ENCODE results near the gene PPM1H.
"Not testable (repeated sequence)": the region's sequence is repeated elsewhere in the genome, so short reads cannot be mapped to it uniquely, and the experiment has no call there.

The PPM1H gene

DNA sequence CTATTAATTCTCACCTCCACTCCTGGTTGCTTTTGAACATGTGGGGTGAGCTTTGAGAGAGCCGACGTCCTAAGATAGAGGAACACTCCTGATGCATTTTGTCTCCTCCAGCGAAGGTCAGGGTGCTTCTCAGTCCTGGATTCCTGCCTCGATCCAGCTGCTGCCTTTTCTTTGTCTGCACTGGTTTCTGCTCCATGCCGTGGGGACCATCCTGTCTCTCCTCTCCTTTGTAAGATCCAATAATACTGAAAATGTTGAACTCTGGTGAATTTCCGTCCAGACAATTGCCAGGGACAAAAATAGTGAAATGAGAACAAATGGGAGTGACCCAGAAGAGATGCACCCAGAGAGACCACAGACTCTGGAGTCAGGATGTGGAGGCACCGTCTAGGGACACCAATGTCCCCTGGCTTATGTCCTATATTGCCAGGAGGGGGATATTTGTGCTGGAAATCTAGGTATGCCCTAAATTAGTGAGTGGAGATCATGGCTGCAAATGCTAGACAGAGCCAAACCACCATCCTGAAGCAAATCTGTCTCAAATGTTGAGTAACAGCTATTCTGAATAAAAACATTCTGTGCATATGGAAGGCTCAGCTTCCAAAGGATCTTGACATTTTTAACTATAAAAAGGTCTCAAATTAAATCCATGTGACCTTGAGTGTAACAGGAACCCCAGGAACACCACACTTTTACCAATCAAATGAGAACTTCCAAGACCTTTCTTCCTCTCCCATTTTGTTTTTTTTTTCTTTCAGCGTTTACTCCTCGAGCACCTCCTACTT lies 170.9 kb downstream of the PPM1H start:
- no peak for DNase-seq

DNA sequence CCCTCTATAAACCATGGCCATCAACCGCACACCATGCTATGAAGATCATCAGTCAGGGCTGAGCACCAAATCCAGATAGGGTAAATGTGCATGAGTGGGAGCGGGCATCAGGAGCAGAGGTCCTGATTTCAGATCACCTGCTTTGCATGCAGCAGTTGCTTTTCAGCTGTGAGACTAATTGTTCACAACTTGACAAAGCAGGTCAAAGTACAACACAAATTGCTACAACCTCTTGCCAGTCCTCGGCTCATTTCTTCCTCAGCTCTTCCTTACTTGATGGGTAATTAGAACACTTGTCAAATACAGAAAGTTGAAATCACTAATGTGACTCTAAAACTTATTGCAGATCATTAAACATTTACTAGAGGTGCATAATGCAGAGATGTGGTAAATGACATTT lies 171.6 kb downstream of the PPM1H start:
- DNase-seq = no peak

DNA sequence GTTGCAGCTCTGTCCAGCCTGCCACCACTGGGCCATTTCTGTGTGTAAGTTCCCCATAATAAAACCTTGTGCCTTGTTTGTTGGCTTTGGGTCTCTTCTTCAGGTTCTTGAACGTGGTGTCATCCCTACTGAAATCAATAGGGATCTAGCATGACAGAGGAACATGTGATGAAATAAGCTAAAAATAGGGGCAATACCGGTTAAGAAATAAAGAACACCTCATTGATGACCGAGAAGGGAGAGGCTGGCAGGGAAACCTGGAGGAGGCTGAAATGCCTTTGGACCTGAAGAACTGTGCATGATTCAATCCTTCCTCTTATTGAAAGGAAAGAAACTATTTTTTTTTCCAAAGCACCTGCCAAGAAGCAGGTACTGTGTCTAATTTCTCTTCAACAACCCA lies 172.3 kb downstream of the PPM1H start:
- DNase-seq = no peak

DNA sequence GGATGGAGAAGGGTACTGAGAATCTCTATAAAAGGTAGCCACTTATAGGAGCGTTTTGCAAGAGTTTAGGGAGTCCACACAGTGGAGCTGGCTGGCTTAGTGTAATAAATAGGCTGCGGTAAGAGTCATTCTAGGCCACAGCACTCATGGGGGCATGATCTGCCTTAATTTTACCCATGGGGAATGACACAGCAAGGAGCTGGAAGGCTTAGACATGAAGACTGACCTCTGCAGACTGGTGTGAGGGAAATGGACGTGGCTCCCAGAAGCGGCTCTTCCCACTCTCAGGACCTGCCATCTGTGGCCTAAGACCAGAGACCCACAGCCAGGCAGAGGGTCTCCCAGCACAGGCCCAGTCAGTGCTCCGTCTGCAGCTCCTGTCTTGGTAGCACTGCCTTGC lies 173.3 kb downstream of the PPM1H start:
- DNase-seq = no peak

DNA sequence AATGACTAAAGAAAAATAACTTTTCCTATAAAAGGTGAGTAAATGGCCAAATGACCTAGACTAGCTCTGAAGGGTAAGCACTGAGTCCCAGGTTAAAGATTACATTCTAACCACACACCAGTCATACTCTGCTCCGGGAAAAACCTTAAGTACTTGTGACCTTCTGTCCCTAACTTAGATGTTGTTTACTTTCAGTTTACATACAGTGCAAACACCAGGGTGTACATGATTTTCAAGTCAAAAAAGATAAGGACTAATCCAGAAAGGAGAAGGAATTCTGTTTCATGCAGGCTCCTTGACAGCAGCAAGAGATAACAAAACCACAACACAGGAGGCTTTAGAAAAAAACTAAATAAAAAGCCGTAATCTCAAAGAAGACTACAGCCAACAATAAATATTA lies 174.2 kb downstream of the PPM1H start:
- DNase-seq = no peak

DNA sequence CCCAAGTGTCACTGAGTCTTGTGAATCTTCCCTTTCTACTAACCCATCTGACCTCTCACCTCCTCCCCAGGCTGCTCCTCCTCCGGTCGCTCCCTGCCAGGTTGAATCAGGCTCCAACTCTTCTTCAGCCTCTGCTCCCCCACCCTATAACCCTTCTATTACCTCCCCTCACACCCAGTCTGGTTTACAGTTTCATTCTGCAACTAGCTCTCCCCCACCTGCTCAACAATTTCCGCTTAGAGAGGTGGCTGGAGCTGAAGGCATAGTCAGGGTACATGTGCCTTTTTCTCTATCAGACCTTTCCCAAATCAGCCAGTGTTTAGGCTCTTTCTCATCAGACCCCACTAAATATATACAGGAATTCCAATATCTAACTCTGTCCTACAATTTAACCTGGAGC lies 174.6 kb downstream of the PPM1H start:
- DNase-seq = not testable (repeated sequence)

DNA sequence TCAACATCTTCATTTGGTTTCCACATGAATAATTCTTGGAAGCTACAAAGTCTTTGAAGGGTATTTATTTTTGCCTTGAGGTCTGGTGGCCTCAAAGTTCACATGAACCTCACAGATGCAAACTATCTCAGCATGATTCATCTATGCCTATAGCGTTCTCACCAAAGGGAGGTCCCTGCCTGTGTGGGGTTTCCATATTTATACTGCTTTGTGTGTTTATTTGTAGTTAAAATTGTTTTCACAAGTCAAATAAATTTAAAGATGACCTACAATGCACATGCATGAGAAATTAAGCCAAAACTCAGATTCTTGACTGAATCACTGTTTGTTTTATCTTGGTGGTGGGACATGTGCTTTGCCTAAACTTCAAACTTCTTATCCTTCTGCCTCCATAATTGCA lies 176.7 kb downstream of the PPM1H start:
- DNase-seq = no peak

DNA sequence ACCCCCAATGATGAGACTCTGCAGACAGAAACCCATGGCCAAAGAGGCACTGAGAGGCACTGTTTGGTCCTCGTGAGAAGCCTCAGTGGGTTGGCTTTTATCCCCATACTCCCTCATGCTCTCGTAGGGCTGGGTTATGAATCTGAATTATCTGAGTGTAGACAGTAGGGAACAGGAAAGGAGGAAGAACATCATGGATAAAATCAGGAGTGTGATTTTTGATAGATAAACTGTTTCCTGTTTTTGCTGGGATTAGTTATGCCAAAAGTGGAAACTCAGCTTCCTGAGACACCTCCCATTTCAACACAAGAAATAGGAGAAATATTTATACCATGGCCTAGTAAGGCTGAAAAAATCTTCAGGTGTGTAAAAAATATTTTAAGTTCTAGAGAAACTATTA lies 177.9 kb downstream of the PPM1H start:
- no peak for DNase-seq

DNA sequence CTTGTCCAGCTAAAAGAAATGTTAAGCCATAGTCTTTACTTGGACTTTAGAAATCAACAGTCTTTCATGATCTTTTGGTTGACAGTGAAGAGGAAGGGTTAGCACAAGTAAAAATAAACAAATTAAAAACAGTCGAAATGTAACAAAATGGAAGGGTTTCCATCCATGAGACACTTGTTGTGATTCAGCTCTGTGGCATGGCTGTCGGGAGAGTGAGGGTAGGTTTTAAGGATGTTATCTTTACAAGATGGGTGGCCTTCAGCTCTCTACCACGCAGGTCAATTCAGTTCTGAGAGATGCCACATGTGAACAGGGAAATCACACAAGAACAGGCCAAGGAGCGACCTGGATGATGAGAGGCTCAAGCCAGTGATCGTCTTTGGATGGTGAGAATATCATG lies 180.2 kb downstream of the PPM1H start:
- DNase-seq = no peak

DNA sequence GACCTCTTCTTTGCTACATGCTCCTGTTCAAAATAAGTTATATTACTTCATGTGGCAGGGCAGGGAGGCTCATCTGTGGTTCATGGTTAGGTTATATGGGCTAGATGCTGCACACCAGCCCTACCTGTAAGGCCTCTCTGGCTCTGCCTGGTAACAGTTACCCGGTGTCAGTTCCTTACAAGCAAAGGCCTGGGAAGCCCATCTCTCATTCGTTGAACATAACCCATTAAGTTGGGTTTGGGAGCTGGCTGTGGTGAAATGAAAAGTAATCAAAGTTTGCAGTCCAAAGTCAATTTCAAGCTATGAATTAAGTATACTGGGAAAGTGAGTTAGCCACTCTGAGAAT lies 183.2 kb downstream of the PPM1H start:
- DNase-seq = no peak

DNA sequence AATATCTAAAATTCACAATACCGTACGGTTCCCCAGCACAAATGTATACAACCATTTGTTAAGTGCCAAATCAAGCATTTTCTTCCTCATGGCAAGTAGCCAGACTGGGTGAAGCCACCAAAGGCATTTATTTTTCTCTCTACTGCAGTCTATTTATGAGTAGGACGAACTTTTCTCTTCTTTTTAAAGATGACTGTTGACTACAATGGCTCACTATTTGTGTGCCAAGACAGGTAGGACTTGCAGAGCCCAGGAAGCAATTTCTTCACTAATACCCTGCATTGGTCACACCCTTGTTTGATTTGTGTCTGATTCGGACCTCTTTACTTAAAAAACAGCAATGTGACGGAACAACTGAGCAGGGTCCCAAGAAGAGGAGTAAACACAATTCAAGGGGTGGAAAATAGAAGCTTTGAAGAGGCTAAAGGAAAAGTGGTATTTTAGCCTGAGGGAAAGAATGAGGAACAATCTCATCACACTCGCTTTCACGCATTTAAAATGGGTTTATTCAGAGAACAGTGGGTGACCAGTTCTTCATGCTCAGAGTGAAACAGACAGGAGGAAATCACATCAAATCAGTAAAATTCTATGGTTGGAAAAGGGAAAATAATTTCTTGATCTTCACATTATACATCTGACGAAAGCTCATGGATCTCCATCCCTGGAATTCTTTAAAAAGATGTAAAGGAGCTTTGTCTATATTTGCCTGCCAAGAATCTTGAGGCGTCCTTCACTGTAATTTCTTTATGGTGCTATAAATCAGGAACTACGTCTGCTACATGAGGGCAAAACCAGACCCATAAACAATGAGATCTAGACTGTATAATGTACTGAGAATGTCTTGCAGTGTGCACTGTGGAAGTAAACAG lies 183.8 kb downstream of the PPM1H start:
- no peak for DNase-seq

DNA sequence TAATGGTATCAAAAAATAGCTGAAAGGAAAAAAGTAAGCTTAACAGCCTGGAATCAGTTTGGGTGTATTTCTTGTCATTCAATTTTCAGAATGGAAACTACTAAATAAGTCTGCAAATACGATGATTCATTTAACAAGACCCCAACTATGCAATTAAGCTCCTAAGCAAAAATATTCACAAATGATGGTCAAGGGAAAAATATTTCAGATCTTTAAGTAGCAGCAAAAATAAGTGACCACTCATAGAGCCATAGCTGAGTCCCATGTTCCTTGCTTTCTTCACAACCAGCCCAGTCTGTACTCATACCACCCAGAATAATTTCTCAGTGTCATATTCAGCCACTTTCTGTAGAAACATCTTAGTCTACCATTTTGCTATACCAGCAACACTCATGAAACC lies 185.4 kb downstream of the PPM1H start:
- DNase-seq = no peak

DNA sequence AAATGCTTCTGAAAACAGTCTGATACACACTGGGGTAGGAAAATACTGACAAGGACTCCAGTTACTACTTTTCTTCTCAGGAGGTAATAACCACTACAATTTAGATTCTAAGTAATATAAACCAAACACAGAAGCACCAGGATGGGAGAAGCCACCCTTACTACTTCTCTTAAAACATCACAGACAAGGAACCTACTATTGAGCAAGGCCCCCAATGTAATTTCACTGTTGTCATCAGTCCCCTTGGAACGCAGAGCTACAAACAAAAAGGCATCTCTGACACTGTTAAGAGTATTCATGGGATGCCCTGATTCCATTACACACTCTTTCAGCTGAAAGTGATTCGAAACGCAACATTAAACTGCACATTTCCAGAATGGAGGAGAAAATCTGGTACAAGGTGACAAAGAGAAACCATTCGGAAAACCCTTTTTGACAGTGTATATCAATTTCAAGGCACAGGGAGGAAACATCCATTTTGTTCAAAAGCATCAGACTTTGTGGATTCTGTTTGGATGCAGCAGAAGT lies 185.9 kb downstream of the PPM1H start:
- peak in 3 of 4 experiments; percentile 20 to 53 (median 43) for DNase-seq

DNA sequence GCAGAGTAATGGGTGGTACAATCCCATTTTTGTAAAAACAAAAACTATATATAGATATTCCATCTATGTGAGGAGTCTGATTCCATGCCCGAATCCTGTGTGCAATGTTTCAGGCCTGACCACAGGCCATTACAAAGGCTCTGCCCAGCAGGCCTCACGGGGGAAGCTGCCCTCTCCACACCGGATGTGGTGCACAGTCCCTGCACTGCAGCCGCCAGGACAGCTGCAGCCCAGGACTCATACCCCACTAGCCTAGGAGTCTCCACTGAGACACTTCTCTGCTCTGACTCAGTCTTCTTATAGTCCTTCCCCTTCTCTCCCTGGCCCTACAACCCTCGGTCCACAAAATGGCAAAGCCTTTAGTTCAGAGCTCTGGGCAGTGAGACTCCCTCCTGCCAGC lies 190.4 kb downstream of the PPM1H start:
- peak; percentile 82 to 92 (median 87) for DNase-seq

DNA sequence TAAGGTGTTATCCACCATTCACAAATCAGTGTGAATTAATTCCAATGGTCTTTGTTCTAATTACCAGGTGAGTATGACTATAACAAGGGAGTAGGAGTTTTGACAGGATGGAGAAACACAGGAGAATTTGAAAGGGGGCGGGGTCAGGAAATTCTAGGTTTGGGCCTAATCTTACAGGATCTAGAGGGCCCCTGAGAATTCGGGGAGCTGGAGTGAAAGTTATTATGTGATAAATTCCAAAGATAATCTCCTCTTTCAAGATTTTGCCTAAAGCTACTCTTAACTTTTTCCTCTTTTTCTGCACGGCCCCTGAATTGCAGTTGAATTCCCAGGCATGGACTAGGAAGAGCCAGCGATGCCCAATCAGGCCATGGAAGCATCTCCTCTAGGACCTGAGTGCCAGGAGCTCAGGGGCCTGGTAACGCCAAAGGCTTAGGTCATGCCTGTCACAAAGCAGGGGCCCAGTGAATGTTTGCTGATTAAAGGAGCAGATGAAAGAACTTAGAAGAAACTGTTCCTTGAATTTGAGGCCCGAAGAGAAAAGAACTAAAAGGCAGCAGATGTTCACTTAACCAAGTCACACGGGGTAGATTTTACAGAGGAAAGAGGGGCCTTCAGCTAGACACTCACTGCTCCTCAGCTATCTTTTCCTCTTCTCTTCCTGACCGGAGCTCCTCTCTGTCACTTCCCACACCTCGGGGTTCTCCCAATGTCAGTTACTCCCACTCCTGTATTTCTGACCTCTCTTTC lies 195.5 kb downstream of the PPM1H start:
- DNase-seq = no peak

DNA sequence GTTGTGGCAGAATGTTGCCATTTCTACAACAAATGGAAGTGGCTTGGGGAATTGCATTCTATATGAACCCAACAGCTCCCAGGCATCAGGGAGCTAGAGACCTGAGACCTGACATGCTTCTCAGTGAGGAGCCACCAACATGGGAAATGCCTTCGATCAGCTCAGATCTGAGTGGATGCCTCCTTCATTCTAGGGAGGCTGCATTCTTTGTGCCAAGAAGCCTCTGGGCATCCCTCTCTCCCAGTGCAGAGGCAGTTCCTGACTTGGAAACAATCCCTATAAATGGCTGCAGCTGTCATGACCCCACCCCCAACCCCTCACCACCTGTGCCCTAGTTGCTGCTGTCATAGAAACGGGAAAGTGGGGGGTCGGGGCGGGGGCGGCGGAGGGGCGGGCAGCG lies 196.3 kb downstream of the PPM1H start:
- no peak for DNase-seq

DNA sequence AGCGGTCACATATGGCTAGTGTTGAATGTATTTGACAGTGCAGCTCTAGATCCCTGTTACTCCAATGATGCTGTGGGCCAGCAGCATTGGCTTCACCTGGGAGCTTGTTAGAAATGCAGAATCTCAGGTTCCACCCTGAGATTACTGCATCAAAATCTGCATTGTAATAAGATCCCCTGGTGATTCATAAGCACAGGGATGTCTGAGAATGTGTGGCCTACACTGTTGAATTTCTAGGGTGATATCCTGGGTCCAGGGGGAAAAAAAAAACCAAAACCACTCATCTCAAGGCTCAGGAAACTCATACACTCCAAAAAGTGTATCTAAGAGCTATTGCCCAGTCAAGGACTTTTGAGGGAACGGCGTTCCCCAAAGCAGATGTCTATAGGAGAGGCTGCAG lies 196.8 kb downstream of the PPM1H start:
- no peak for DNase-seq

DNA sequence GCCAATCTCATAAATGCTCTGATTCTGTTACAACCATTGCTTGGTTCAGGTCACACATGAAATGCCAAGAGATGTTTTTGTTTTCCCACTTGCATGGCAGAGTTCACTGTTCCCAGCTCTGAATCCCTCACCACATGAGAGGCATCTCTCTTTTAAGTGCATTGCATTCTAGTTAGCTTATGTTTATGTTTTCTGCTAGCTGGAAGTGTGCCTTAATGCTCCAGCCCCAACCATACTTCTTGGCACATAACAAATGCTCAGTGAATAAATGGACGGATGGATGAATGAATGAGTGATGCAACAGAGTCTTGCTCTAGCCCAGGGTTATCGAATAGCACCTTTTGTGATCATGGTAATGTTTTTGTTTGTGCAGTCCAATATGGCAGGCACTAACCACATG lies 197.3 kb downstream of the PPM1H start:
- no peak for DNase-seq

DNA sequence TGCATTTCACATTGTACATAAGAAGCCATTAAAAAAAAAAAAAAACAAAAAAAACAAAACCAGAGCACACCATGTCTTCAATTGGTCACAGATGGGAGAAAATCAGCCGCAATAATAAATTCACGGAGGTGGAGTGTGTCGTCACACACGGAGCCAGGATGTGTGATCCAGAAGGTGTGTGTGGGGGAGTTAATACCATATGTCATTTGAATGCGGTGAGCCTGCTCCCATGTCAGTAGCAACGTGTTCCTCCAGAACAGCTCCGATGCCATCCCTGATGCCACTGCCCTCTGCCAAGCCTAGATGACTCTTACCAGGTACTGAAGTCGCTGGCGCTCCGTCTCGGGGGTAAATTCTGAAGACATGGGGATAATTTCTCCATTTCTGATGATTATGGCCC lies 197.8 kb downstream of the PPM1H start:
- no peak for DNase-seq

DNA sequence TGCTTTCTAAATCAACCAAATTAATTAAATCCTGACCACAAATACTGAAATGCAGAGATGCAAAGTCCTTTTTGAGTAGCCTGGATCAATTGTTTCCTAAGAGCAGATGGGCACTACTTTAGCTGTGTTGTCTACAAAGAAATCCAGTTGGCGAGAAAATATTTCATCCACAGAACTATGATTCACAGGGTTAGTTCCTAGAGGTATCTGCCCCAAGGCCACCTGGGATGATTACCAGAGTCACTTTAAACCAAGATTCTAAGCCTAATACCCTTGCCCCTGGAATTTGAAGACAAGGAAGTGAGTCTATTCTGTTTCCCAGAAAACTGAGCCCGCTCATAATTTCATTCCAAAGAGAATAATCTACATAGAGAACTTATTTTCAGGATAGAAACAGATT lies 198.4 kb downstream of the PPM1H start:
- DNase-seq = no peak

DNA sequence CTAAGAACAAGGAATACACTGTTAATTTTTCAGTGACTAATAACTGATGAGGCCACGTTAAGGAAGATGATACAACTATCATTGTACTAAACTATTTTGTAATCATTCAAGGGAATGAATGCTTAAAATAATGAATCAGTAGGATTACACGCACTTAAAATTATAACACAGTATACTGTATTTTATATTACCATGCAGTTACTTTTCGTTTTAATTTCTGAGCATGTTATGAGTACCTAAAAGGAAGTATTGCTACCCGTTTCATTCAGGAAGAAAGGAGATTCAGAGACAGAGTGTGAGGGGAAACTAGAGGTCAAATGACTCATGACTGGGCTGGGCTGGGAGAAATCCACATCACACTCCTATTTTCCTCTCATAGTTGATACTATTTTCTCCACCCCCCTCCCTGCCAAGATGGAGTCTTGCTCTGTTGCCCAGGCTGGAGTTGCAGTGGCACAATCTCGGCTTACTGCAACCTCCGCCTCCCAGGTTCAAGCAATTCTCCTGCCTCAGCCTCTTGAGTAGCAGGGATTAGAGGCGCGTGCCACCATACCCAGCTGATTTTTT lies 202.0 kb downstream of the PPM1H start:
- peak; percentile 46 to 70 (median 61) for DNase-seq

DNA sequence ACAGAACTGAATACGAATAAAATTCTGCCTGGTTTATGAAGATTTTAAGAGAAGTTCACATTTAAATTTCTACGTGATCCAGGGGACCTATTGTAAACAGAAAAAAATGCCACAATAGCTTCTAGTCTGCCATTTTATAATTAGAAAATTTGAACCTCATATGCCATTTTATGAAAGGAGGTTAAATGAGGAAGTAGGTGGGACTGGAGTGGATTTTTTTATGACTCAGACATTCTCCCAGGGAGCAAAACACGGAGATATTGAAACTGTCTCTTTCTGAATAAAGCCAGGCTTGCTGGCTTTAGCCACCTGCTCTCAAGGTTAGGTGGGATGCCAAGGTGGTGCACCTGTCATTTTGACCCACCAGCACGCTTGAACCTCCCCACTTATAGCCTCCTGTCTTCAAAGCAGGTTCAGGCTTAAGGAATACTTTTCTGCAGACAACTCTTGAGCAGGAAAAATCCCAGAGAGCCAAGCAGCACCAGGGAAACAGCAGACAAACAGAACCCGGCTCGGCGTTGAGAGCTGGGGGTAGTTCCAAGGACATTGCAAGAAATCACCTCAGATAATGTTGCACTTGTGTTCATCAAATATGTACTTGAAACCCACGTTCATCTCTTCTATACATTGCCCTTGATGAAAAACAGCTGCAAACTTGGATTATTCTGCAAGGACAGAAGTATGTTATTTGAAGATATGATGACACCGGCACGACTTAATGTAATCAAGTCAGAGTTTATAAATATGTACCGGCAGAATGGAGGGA lies 203.7 kb downstream of the PPM1H start:
- peak; percentile 35 to 80 (median 56) for DNase-seq
